Activated T-helper 17 cell treated with anti-CD3 and anti-CD28 coated beads, Interleukin-2, amount 50 U/mL, for 72 hours (primary cell): ENCODE results near the gene ARVCF. TPM values are rescaled to one million over a fixed set of nuclear protein-coding genes. Genes with fewer than 3 reads are reported as not detected.

Source experiments
- ATAC-seq: fragments of 150-1000 bp; cut with Tn5 transposase; replicated peaks from 2 replicates; pipeline ENCODE4 v1.10.0; 2021; ENCODE audit warnings: mild to moderate bottlenecking, moderate library complexity
- H3K27ac Mint-ChIP-seq: one replicate; pipeline ENCODE4 v1.8.0; 2022; ENCODE audit warnings: mixed read lengths
- H3K27me3 Mint-ChIP-seq: one replicate; pipeline ENCODE4 v1.8.0; 2022; ENCODE audit warnings: mixed read lengths
- H3K36me3 Mint-ChIP-seq: one replicate; pipeline ENCODE4 v1.8.0; 2022; ENCODE audit warnings: low read depth, mild to moderate bottlenecking, mixed read lengths
- H3K4me1 Mint-ChIP-seq: one replicate; pipeline ENCODE4 v1.8.0; 2022; ENCODE audit warnings: mixed read lengths
- H3K4me3 Mint-ChIP-seq: one replicate; pipeline ENCODE4 v1.8.0; 2022; ENCODE audit warnings: mild to moderate bottlenecking, mixed read lengths
- H3K9me3 Mint-ChIP-seq: one replicate; pipeline ENCODE4 v1.8.0; 2022; ENCODE audit warnings: mixed read lengths
- total RNA-seq, 2 donors: library from RNA; stranded (reverse); gene quantifications; one replicate each; pipeline ENCODE4 v1.2.3, GENCODE V29; 2022

The ARVCF gene
- total RNA-seq, 2 donors from 2014 or later: 1.0 to 1.2 TPM

GRCh38 chr22:20019661-20020532 is 3.3 kb upstream of the ARVCF start:
- no peaks in the 10 kb centered on the region for H3K9me3 Mint-ChIP-seq
- ATAC-seq: no peak
- peak overlapping the region; percentile 89 for H3K27ac Mint-ChIP-seq
- peak overlapping the region; percentile 88 for H3K4me3 Mint-ChIP-seq
- H3K27me3 Mint-ChIP-seq: peaks cover 4% of the 10 kb centered on the region
- H3K36me3 Mint-ChIP-seq: peaks cover 5% of the 10 kb centered on the region
- H3K4me1 Mint-ChIP-seq: peaks cover 8% of the 10 kb centered on the region

GRCh38 chr22:20018001-20018400 is 1.4 kb upstream of the ARVCF start:
- Mint-ChIP-seq H3K36me3 (no peaks in the 10 kb centered on the region), H3K27me3 (peaks cover 4% of the 10 kb centered on the region), H3K9me3 (no peaks in the 10 kb centered on the region), H3K27ac (no peak overlapping the region), H3K4me3 (peak overlapping the region; percentile 75), H3K4me1 (peaks cover 8% of the 10 kb centered on the region)
- ATAC-seq: no peak

- peak overlapping the region; percentile 75 for H3K4me3 Mint-ChIP-seq
- H3K27ac Mint-ChIP-seq: no peak overlapping the region
- ATAC-seq: no peak
- no peaks in the 10 kb centered on the region for H3K9me3 Mint-ChIP-seq
- H3K27me3 Mint-ChIP-seq: peaks cover 4% of the 10 kb centered on the region
- H3K36me3 Mint-ChIP-seq: no peaks in the 10 kb centered on the region
- peaks cover 8% of the 10 kb centered on the region for H3K4me1 Mint-ChIP-seq
Observed at GRCh38 chr22:20017622-20017958, 967 bp upstream of the ARVCF start.

- Mint-ChIP-seq H3K9me3 (no peaks in the 10 kb centered on the region), H3K27ac (no peak overlapping the region), H3K36me3 (no peaks in the 10 kb centered on the region), H3K27me3 (peaks cover 4% of the 10 kb centered on the region), H3K4me3 (peak overlapping the region; percentile 75), H3K4me1 (no peaks in the 10 kb centered on the region)
- no peak for ATAC-seq
Observed at GRCh38 chr22:20015971-20016733, 471 bp downstream of the ARVCF start.

GRCh38 chr22:20015187-20015625 is 1.4 kb downstream of the ARVCF start:
- H3K4me1 Mint-ChIP-seq: no peaks in the 10 kb centered on the region

GRCh38 chr22:20014526-20015186 is 2.0 kb downstream of the ARVCF start:
- no peaks in the 10 kb centered on the region for H3K4me1 Mint-ChIP-seq
- no peak overlapping the region for H3K27ac Mint-ChIP-seq
- H3K4me3 Mint-ChIP-seq: peak overlapping the region; percentile 58
- H3K36me3 Mint-ChIP-seq: no peaks in the 10 kb centered on the region
- ATAC-seq: no peak
- no peaks in the 10 kb centered on the region for H3K9me3 Mint-ChIP-seq
- peaks cover 4% of the 10 kb centered on the region for H3K27me3 Mint-ChIP-seq

More at GRCh38 chr22:20015187-20015625, 1.4 kb downstream of the ARVCF start:
- peak overlapping the region; percentile 58 for H3K4me3 Mint-ChIP-seq
- no peak overlapping the region for H3K27ac Mint-ChIP-seq
- H3K36me3 Mint-ChIP-seq: no peaks in the 10 kb centered on the region
- no peak for ATAC-seq
- H3K27me3 Mint-ChIP-seq: peaks cover 4% of the 10 kb centered on the region
- H3K9me3 Mint-ChIP-seq: no peaks in the 10 kb centered on the region

- H3K27ac Mint-ChIP-seq: no peak overlapping the region
- no peak overlapping the region for H3K4me3 Mint-ChIP-seq
- no peaks in the 10 kb centered on the region for H3K36me3 Mint-ChIP-seq
- ATAC-seq: no peak
- no peaks in the 10 kb centered on the region for H3K9me3 Mint-ChIP-seq
- peaks cover 4% of the 10 kb centered on the region for H3K27me3 Mint-ChIP-seq
- no peaks in the 10 kb centered on the region for H3K4me1 Mint-ChIP-seq
Observed at GRCh38 chr22:20013382-20013871, 3.2 kb downstream of the ARVCF start.

- no peak overlapping the region for H3K4me3 Mint-ChIP-seq
- ATAC-seq: no peak
- H3K9me3 Mint-ChIP-seq: no peaks in the 10 kb centered on the region
- H3K4me1 Mint-ChIP-seq: no peaks in the 10 kb centered on the region
- H3K36me3 Mint-ChIP-seq: no peaks in the 10 kb centered on the region
- no peak overlapping the region for H3K27ac Mint-ChIP-seq
- peaks cover 4% of the 10 kb centered on the region for H3K27me3 Mint-ChIP-seq
Observed at GRCh38 chr22:20012741-20013331, 3.8 kb downstream of the ARVCF start.

- H3K27ac Mint-ChIP-seq: no peak overlapping the region
- H3K36me3 Mint-ChIP-seq: no peaks in the 10 kb centered on the region
- no peaks in the 10 kb centered on the region for H3K9me3 Mint-ChIP-seq
- peaks cover 4% of the 10 kb centered on the region for H3K27me3 Mint-ChIP-seq
- no peak for ATAC-seq
- no peaks in the 10 kb centered on the region for H3K4me1 Mint-ChIP-seq
- H3K4me3 Mint-ChIP-seq: no peak overlapping the region
Observed at GRCh38 chr22:20011993-20012740, 4.5 kb downstream of the ARVCF start.

- no peaks in the 10 kb centered on the region for H3K36me3 Mint-ChIP-seq
- H3K27me3 Mint-ChIP-seq: peaks cover 4% of the 10 kb centered on the region
- ATAC-seq: no peak
- no peak overlapping the region for H3K27ac Mint-ChIP-seq
- H3K4me1 Mint-ChIP-seq: no peaks in the 10 kb centered on the region
- H3K4me3 Mint-ChIP-seq: no peak overlapping the region
- H3K9me3 Mint-ChIP-seq: no peaks in the 10 kb centered on the region
Observed at GRCh38 chr22:20011123-20011992, 5.3 kb downstream of the ARVCF start.

- Mint-ChIP-seq H3K4me1 (no peaks in the 10 kb centered on the region), H3K4me3 (no peak overlapping the region), H3K9me3 (no peaks in the 10 kb centered on the region), H3K27me3 (peaks cover 4% of the 10 kb centered on the region), H3K36me3 (no peaks in the 10 kb centered on the region), H3K27ac (no peak overlapping the region)
- ATAC-seq: no peak
Observed at GRCh38 chr22:20010307-20011122, 6.1 kb downstream of the ARVCF start.

GRCh38 chr22:20009582-20010306 is 6.9 kb downstream of the ARVCF start:
- H3K4me3 Mint-ChIP-seq: no peak overlapping the region
- no peak overlapping the region for H3K27ac Mint-ChIP-seq
- H3K9me3 Mint-ChIP-seq: no peaks in the 10 kb centered on the region
- no peak for ATAC-seq
- H3K4me1 Mint-ChIP-seq: no peaks in the 10 kb centered on the region
- H3K27me3 Mint-ChIP-seq: no peaks in the 10 kb centered on the region
- H3K36me3 Mint-ChIP-seq: no peaks in the 10 kb centered on the region
